NCI-H1930 (cell line): Measurements from ENCODE around the gene GADL1.

Experiments
- DNase-seq, 2 experiments: peaks; one replicate each; lab custom pipeline; 2025; lab: John Stamatoyannopoulos, UW

GADL1 gene

GRCh38 chr3:30756218-30756617 lies 138.2 kb downstream of the GADL1 start:
- no peak for DNase-seq

- no peak for DNase-seq
Measured at GRCh38 chr3:30754426-30754825, 140.0 kb downstream of the GADL1 start.

- DNase-seq = no peak
Measured at GRCh38 chr3:30753766-30754165, 140.7 kb downstream of the GADL1 start.

- no peak for DNase-seq
Measured at GRCh38 chr3:30752970-30753369, 141.5 kb downstream of the GADL1 start.

GRCh38 chr3:30752491-30752890 lies 142.0 kb downstream of the GADL1 start:
- DNase-seq = no peak

GRCh38 chr3:30751610-30752299 lies 142.7 kb downstream of the GADL1 start:
- DNase-seq = no peak

GRCh38 chr3:30750967-30751366 lies 143.5 kb downstream of the GADL1 start:
- DNase-seq = no peak

GRCh38 chr3:30749230-30749629 lies 145.2 kb downstream of the GADL1 start:
- DNase-seq = no peak

- no peak for DNase-seq
Measured at GRCh38 chr3:30747771-30748281, 146.6 kb downstream of the GADL1 start.

- DNase-seq = no peak
Measured at GRCh38 chr3:30743641-30744317, 150.7 kb downstream of the GADL1 start.

GRCh38 chr3:30742796-30743619 lies 151.5 kb downstream of the GADL1 start:
- no peak for DNase-seq

GRCh38 chr3:30741889-30742288 lies 152.6 kb downstream of the GADL1 start:
- DNase-seq = no peak

- DNase-seq = no peak
Measured at GRCh38 chr3:30738605-30739004, 155.9 kb downstream of the GADL1 start.

- no peak for DNase-seq
Measured at GRCh38 chr3:30737743-30738499, 156.5 kb downstream of the GADL1 start.

- DNase-seq = no peak
Measured at GRCh38 chr3:30733696-30734095, 160.8 kb downstream of the GADL1 start.

- DNase-seq = no peak
Measured at GRCh38 chr3:30733209-30733608, 161.3 kb downstream of the GADL1 start.

GRCh38 chr3:30730967-30731366 lies 163.5 kb downstream of the GADL1 start:
- DNase-seq = no peak

GRCh38 chr3:30729936-30730335 lies 164.5 kb downstream of the GADL1 start:
- no peak for DNase-seq

GRCh38 chr3:30729512-30729911 lies 164.9 kb downstream of the GADL1 start:
- DNase-seq = no peak

GRCh38 chr3:30728143-30728542 lies 166.3 kb downstream of the GADL1 start:
- no peak for DNase-seq

- no peak for DNase-seq
Measured at GRCh38 chr3:30724863-30725262, 169.6 kb downstream of the GADL1 start.

- DNase-seq = no peak
Measured at GRCh38 chr3:30723211-30723610, 171.2 kb downstream of the GADL1 start.
